Panc1 (cell line): ENCODE data around the gene TTC28. TPM values are rescaled to one million over a fixed set of nuclear protein-coding genes. Genes with fewer than 3 reads are reported as not detected.

Source experiments
- ATAC-seq: fragments of 200-7000 bp; cut with Tn5 transposase; 2 replicates; pipeline ENCODE4 v1.9.1; 2020; ENCODE audit warnings: mild to moderate bottlenecking, moderate library complexity
- BruUV-seq: library from RNA; stranded (reverse); fragments of 400-500 nt; replicated peaks from 2 replicates; lab custom pipeline; 2021; lab: Mats Ljungman, UMichigan
- CTCF ChIA-PET: fragments of 300-600 bp; sonication (Branson Sonifier 250); formaldehyde crosslinking; loops from one replicate; lab custom pipeline; 2022; ENCODE audit warnings: antibody characterized with exemption; lab: Charles Lee
- POLR2A ChIA-PET: fragments of 300-600 bp; sonication (Branson Sonifier 250); formaldehyde crosslinking; loops from one replicate; lab custom pipeline; 2022; ENCODE audit warnings: antibody characterized with exemption; lab: Charles Lee
- DNase-seq: peaks from one replicate; pipeline ENCODE4 v3.0.0-alpha.2; 2010; ENCODE audit warnings: low read depth, low spot score
- H3K27ac ChIP-seq: 2 replicates; pipeline ENCODE4 v1.5.1; 2011; ENCODE audit warnings: mild to moderate bottlenecking, low read length, inconsistent platforms
- H3K27me3 ChIP-seq: fragments of 200-500 bp; sonication (Bioruptor generic); 2 replicates; pipeline ENCODE4 v1.6.0; 2014; ENCODE audit warnings: low read length, inconsistent platforms; ENCODE audit not compliant: control insufficient read depth, insufficient read depth
- H3K36me3 ChIP-seq: fragments of 200-500 bp; sonication (Bioruptor generic); 2 replicates; pipeline ENCODE4 v1.5.1; 2014; ENCODE audit warnings: inconsistent platforms, mild to moderate bottlenecking, low read length, moderate library complexity; ENCODE audit not compliant: control insufficient read depth, insufficient read depth
- H3K4me1 ChIP-seq: 2 replicates; pipeline ENCODE4 v1.5.1; 2011; ENCODE audit warnings: inconsistent platforms, mild to moderate bottlenecking, low read length, moderate library complexity; ENCODE audit not compliant: control insufficient read depth, insufficient read depth
- H3K4me3 ChIP-seq, 2 experiments: 2 replicates each; pipeline ENCODE4 v1.5.1; 2011 to 2012; ENCODE audit warnings: low read depth in 2 of 2, low read length in 2 of 2, mild to moderate bottlenecking in 2 of 2, inconsistent platforms in 1 of 2, moderate library complexity in 1 of 2
- H3K9me3 ChIP-seq: fragments of 200-500 bp; sonication (Bioruptor generic); 2 replicates; pipeline ENCODE4 v1.5.1; 2014; ENCODE audit warnings: low read depth, mild to moderate bottlenecking, inconsistent platforms, low read length, moderate library complexity; ENCODE audit not compliant: control insufficient read depth, insufficient read depth
- POLR2AphosphoS5 ChIP-seq: IDR thresholded peaks from 2 replicates; pipeline ENCODE4 v1.6.1; 2012; ENCODE audit warnings: mild to moderate bottlenecking, low read depth, low read length, moderate library complexity
- REST ChIP-seq, 2 experiments: IDR thresholded peaks; 2 replicates each; pipeline ENCODE4 v1.6.1; 2011 to 2012; ENCODE audit warnings: low read depth in 2 of 2, control low read depth in 1 of 2, low read length in 1 of 2, mild to moderate bottlenecking in 1 of 2, moderate library complexity in 1 of 2; ENCODE audit not compliant: insufficient read depth in 1 of 2
- SIN3A ChIP-seq: IDR thresholded peaks from 2 replicates; pipeline ENCODE4 v1.6.1; 2012; ENCODE audit warnings: low read depth, mild to moderate bottlenecking, low read length, moderate library complexity, borderline replicate concordance; ENCODE audit not compliant: insufficient read depth
- TCF7L2 ChIP-seq: IDR thresholded peaks from 2 replicates; pipeline ENCODE4 v1.6.1; 2011; ENCODE audit warnings: mild to moderate bottlenecking, low read depth, low read length, inconsistent platforms
- in situ Hi-C: cut with HindIII; loops from 2 replicates; pipeline ENCODE4 v1.10.0; 2016; ENCODE audit warnings: low sequenced_read_pairs, low pct_unique_long_range_greater_than_20kb
- intact Hi-C: fragments of 100-400 bp; cut with micrococcal nuclease; formaldehyde crosslinking; loops from one replicate; pipeline ENCODE4 v1.10.0; 2022; ENCODE audit not compliant: unreplicated experiment
- total RNA-seq: library from RNA; stranded (reverse); gene quantifications from one replicate; pipeline ENCODE4 v1.2.1, GENCODE V29; 2021; ENCODE audit not compliant: unreplicated experiment
- TF ChIP-seq, protein P1 (sequence below): fragments of 450-650 bp; IDR thresholded peaks from 2 replicates; pipeline ENCODE4 v1.5.1; 2017; ENCODE audit warnings: mild to moderate bottlenecking

Gene TTC28
- total RNA-seq, 1 experiment from 2014 or later = 24.8 TPM

- no peak for DNase-seq
- CTCF ChIA-PET = no interaction called here
- H3K27ac ChIP-seq = no peak overlapping the region
- no peak overlapping the region for H3K4me3 ChIP-seq
- no peaks in the 10 kb centered on the region for H3K36me3 ChIP-seq
- ATAC-seq = no peak
- intact Hi-C loops = no loop called here
- POLR2A ChIA-PET = no interaction called here
- no peaks in the 10 kb centered on the region for H3K9me3 ChIP-seq
- TF ChIP-seq SIN3A = no peak
- TF ChIP-seq, protein P1, sequence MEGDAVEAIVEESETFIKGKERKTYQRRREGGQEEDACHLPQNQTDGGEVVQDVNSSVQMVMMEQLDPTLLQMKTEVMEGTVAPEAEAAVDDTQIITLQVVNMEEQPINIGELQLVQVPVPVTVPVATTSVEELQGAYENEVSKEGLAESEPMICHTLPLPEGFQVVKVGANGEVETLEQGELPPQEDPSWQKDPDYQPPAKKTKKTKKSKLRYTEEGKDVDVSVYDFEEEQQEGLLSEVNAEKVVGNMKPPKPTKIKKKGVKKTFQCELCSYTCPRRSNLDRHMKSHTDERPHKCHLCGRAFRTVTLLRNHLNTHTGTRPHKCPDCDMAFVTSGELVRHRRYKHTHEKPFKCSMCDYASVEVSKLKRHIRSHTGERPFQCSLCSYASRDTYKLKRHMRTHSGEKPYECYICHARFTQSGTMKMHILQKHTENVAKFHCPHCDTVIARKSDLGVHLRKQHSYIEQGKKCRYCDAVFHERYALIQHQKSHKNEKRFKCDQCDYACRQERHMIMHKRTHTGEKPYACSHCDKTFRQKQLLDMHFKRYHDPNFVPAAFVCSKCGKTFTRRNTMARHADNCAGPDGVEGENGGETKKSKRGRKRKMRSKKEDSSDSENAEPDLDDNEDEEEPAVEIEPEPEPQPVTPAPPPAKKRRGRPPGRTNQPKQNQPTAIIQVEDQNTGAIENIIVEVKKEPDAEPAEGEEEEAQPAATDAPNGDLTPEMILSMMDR = no peak
- TF ChIP-seq POLR2AphosphoS5 = no peak
- no peak for TF ChIP-seq REST (IDR thresholded peaks at IDR 0.05; ENCODE audit: insufficient read depth in 1 of 2, low read depth in 2 of 2, low read length in 1 of 2)
- TF ChIP-seq TCF7L2 = no peak
- BruUV-seq = no TSS peak
- no peaks in the 10 kb centered on the region for H3K4me1 ChIP-seq
- H3K27me3 ChIP-seq = no peaks in the 10 kb centered on the region
- in situ Hi-C loops = no loop called here
These were observed 678.3 kb downstream of the TTC28 start for GRCh38 chr22:28001171-28001835.

- intact Hi-C loops = no loop called here
- Histone ChIP-seq H3K36me3 (no peaks in the 10 kb centered on the region), H3K9me3 (no peaks in the 10 kb centered on the region), H3K27ac (no peak overlapping the region), H3K4me3 (no peak overlapping the region), H3K27me3 (no peaks in the 10 kb centered on the region), H3K4me1 (no peaks in the 10 kb centered on the region)
- TF ChIP-seq SIN3A (no peak), TCF7L2 (no peak), POLR2AphosphoS5 (no peak), REST (IDR thresholded peaks at IDR 0.05; ENCODE audit: insufficient read depth in 1 of 2, low read depth in 2 of 2, low read length in 1 of 2) (no peak)
- TF ChIP-seq, protein P1 = no peak
- POLR2A ChIA-PET = no interaction called here
- CTCF ChIA-PET = no interaction called here
- no peak for ATAC-seq
- in situ Hi-C loops = no loop called here
- no peak for DNase-seq
- BruUV-seq = no TSS peak
These were observed 679.3 kb downstream of the TTC28 start for GRCh38 chr22:28000361-28000760.
